Endothelial cell of umbilical vein (primary cell): ENCODE measurements around the gene ALS2. TPM values are rescaled to one million over a fixed set of nuclear protein-coding genes. Genes with fewer than 3 reads are reported as not detected.

Source experiments
- BruUV-seq: library from RNA; stranded (reverse); fragments of 400-500 nt; replicated peaks from 2 replicates; lab custom pipeline; 2021; lab: Mats Ljungman, UMichigan
- CTCF ChIA-PET: fragments of 300-600, 350-600 bp; sonication (Branson Sonifier 250); formaldehyde crosslinking; loops from one replicate; lab custom pipeline; 2021; ENCODE audit warnings: antibody characterized with exemption, inconsistent platforms; lab: Charles Lee
- POLR2A ChIA-PET: fragments of 300-600, 350-600 bp; sonication (Branson Sonifier 250); formaldehyde crosslinking; loops from one replicate; lab custom pipeline; 2021; ENCODE audit warnings: antibody characterized with exemption, inconsistent platforms; lab: Charles Lee
- DNase-seq: peaks from one replicate; pipeline ENCODE4 v3.0.0-alpha.2; 2011; ENCODE audit warnings: low read depth, low spot score
- FAIRE-seq: peaks from 2 replicates; lab custom pipeline; 2011; peaks lifted over from hg19 to GRCh38; lab: Jason Lieb, UNC
- H2AFZ ChIP-seq: 2 replicates; pipeline ENCODE4 v1.6.0; 2012; ENCODE audit warnings: low read depth, low read length, control low read depth, inconsistent platforms
- H3K27ac ChIP-seq: 2 replicates; pipeline ENCODE4 v1.5.1; 2011; ENCODE audit warnings: low read depth, mild to moderate bottlenecking, control low read depth, low read length, moderate library complexity; ENCODE audit not compliant: insufficient read depth
- H3K27me3 ChIP-seq, 2 experiments: 2 replicates each; pipeline versions ENCODE4 v1.6.0 to v1.6.1; 2011; ENCODE audit warnings: low read length in 2 of 2, mixed read lengths in 1 of 2; ENCODE audit not compliant: control insufficient read depth in 2 of 2, insufficient read depth in 2 of 2
- H3K36me3 ChIP-seq, 2 experiments: 2 replicates in 1 of 2; 3 replicates in 1 of 2; pipeline ENCODE4 v1.5.1; 2011; ENCODE audit warnings: low read length in 2 of 2, mild to moderate bottlenecking in 1 of 2, moderate library complexity in 1 of 2; ENCODE audit not compliant: control insufficient read depth in 2 of 2, insufficient read depth in 2 of 2; ENCODE audit errors: extremely low read depth in 1 of 2
- H3K4me1 ChIP-seq: 3 replicates; pipeline ENCODE4 v1.5.1; 2011; ENCODE audit warnings: mild to moderate bottlenecking, low read length; ENCODE audit not compliant: control insufficient read depth, insufficient read depth; ENCODE audit errors: extremely low read depth
- H3K4me2 ChIP-seq: 2 replicates; pipeline ENCODE4 v1.6.1; 2011; ENCODE audit warnings: low read length, control low read depth, mixed read lengths; ENCODE audit not compliant: insufficient read depth
- H3K4me3 ChIP-seq, 3 experiments: fragments of 200-600 bp in 1 of 3; sonication (generic), shearing (Covaris generic) in 1 of 3; replicated peaks in 1 of 3; 2 replicates each; pipeline ENCODE4 v1.5.1; 2011 to 2016; ENCODE audit warnings: control low read depth in 3 of 3, low read length in 3 of 3, mild to moderate bottlenecking in 2 of 3, inconsistent platforms in 1 of 3, low read depth in 1 of 3, moderate library complexity in 1 of 3; ENCODE audit not compliant: insufficient read depth in 1 of 3
- H3K79me2 ChIP-seq: 2 replicates; pipeline ENCODE4 v1.6.0; 2012; ENCODE audit warnings: low read length, inconsistent platforms; ENCODE audit not compliant: control insufficient read depth, insufficient read depth
- H3K9ac ChIP-seq: replicated peaks from 2 replicates; pipeline ENCODE3; 2011; ENCODE audit warnings: low read length, control low read depth; ENCODE audit not compliant: insufficient read depth; ENCODE audit errors: extremely low read depth
- H3K9me1 ChIP-seq: replicated peaks from 3 replicates; pipeline ENCODE4 v1.6.0; 2011; ENCODE audit warnings: mild to moderate bottlenecking, low read length; ENCODE audit not compliant: control insufficient read depth, insufficient read depth; ENCODE audit errors: extremely low read depth
- H3K9me3 ChIP-seq: replicated peaks from 2 replicates; pipeline ENCODE4 v1.5.1; 2012; ENCODE audit warnings: low read length, inconsistent platforms; ENCODE audit not compliant: control insufficient read depth, insufficient read depth
- H4K20me1 ChIP-seq: replicated peaks from 2 replicates; pipeline ENCODE3; 2011; ENCODE audit warnings: mild to moderate bottlenecking, low read length; ENCODE audit not compliant: control insufficient read depth, insufficient read depth; ENCODE audit errors: extremely low read depth
- POLR2A ChIP-seq: IDR thresholded peaks from 2 replicates; pipeline ENCODE4 v1.6.1; 2012; ENCODE audit warnings: low read depth, mild to moderate bottlenecking, control low read depth, low read length
- dilution Hi-C: fragments of 300-500 bp; cut with MboI; formaldehyde crosslinking; loops from one replicate; pipeline ENCODE4 v1.15.0; 2019; ENCODE audit warnings: low sequenced_read_pairs; ENCODE audit not compliant: extremely low pct_ligation_motif_present
- intact Hi-C: fragments of 100-400 bp; cut with micrococcal nuclease; formaldehyde crosslinking; loops from one replicate; pipeline ENCODE4 v1.10.0; 2022
- polyA plus RNA-seq, 4 experiments: library from polyadenylated mRNA; depleted of rRNA in 3 of 4; stranded (reverse) in 3 of 4; unstranded in 1 of 4; fragments of >200 nt; gene quantifications; 2 replicates each; pipeline versions ENCODE4 v1.2.1 to v1.2.3, GENCODE V29; 2011 to 2012; ENCODE audit warnings: missing spikeins in 1 of 4
- total RNA-seq: library from RNA; stranded (reverse); gene quantifications from 2 replicates; pipeline ENCODE4 v1.2.3, GENCODE V29; 2021
- TF ChIP-seq, protein P1 (sequence below): IDR thresholded peaks from 2 replicates; pipeline ENCODE4 v1.6.1; 2011; ENCODE audit not compliant: insufficient read depth, insufficient read length
- TF ChIP-seq, protein P2 (sequence below), 2 donors: IDR thresholded peaks; 1 replicate in 1 of 2; 2 replicates in 1 of 2; pipeline ENCODE4 v1.5.1; 2011; ENCODE audit warnings: low read length in 2 of 2, mild to moderate bottlenecking in 2 of 2, moderate library complexity in 2 of 2, control low read depth in 1 of 2, inconsistent platforms in 1 of 2, low read depth in 1 of 2; ENCODE audit not compliant: insufficient read depth in 1 of 2; ENCODE audit errors: extremely low read depth in 1 of 2

ALS2 gene
- total and polyA plus RNA-seq, 2 donors (not counting 3 experiments of a cell fraction or from before 2014, with no cell fraction given): 13.1 to 36.1 TPM

GRCh38 chr2:201712726-201713125 lies 68.0 kb downstream of the ALS2 start:
- BruUV-seq: no TSS peak
- no peak overlapping the region for H3K4me2 ChIP-seq
- dilution Hi-C loops (no loop called here), intact Hi-C loops (no loop called here)
- no peaks in the 10 kb centered on the region for H3K9me1 ChIP-seq
- TF ChIP-seq POLR2A: no peak
- FAIRE-seq: no peak
- no peaks in the 10 kb centered on the region for H3K79me2 ChIP-seq
- no peak overlapping the region for H2AFZ ChIP-seq
- H3K27me3 ChIP-seq: no peaks in the 10 kb centered on the region
- no peak for DNase-seq
- H3K36me3 ChIP-seq: peaks cover 9 to 10% of the 10 kb centered on the region in 2 experiments
- no peaks in the 10 kb centered on the region for H3K9me3 ChIP-seq
- no peak overlapping the region for H3K4me3 ChIP-seq
- H3K9ac ChIP-seq: no peak overlapping the region
- ChIA-PET POLR2A (no interaction called here), CTCF (interaction anchor here (0.9 to 1.0 kb wide), 2 partner anchors 25 to 58 kb away, joined by 3 read pairs; no protein-coding TSS in a partner anchor)
- H4K20me1 ChIP-seq: no peaks in the 10 kb centered on the region
- H3K27ac ChIP-seq: no peak overlapping the region
- peaks cover 6% of the 10 kb centered on the region for H3K4me1 ChIP-seq

- intact Hi-C loops: no loop called here
- Histone ChIP-seq H3K79me2 (no peaks in the 10 kb centered on the region), H3K4me1 (peaks cover 15% of the 10 kb centered on the region), H2AFZ (no peak overlapping the region), H3K27ac (no peak overlapping the region), H4K20me1 (no peaks in the 10 kb centered on the region), H3K4me2 (no peak overlapping the region), H3K27me3 (no peaks in the 10 kb centered on the region), H3K4me3 (no peak overlapping the region), H3K36me3 (peaks cover 3 to 12% of the 10 kb centered on the region in 2 experiments), H3K9me3 (no peaks in the 10 kb centered on the region), H3K9me1 (no peaks in the 10 kb centered on the region), H3K9ac (no peak overlapping the region)
- TF ChIP-seq, protein P1, sequence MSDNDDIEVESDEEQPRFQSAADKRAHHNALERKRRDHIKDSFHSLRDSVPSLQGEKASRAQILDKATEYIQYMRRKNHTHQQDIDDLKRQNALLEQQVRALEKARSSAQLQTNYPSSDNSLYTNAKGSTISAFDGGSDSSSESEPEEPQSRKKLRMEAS: no peak
- TF ChIP-seq, protein P2, sequence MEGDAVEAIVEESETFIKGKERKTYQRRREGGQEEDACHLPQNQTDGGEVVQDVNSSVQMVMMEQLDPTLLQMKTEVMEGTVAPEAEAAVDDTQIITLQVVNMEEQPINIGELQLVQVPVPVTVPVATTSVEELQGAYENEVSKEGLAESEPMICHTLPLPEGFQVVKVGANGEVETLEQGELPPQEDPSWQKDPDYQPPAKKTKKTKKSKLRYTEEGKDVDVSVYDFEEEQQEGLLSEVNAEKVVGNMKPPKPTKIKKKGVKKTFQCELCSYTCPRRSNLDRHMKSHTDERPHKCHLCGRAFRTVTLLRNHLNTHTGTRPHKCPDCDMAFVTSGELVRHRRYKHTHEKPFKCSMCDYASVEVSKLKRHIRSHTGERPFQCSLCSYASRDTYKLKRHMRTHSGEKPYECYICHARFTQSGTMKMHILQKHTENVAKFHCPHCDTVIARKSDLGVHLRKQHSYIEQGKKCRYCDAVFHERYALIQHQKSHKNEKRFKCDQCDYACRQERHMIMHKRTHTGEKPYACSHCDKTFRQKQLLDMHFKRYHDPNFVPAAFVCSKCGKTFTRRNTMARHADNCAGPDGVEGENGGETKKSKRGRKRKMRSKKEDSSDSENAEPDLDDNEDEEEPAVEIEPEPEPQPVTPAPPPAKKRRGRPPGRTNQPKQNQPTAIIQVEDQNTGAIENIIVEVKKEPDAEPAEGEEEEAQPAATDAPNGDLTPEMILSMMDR (IDR thresholded peaks at IDR 0.05; ENCODE audit: extremely low read depth in 1 of 2, insufficient read depth in 1 of 2, low read depth in 1 of 2, low read length in 2 of 2): no peak
- no peak for FAIRE-seq
- CTCF ChIA-PET: interaction anchor here (0.9 to 4.9 kb wide), 8 partner anchors 8 to 258 kb away, joined by 3 to 32 read pairs (median 4); partner anchors contain the start of genes MPP4, STRADB and TRAK2
- no peak for DNase-seq
- dilution Hi-C loops: no loop called here
- POLR2A ChIA-PET: no interaction called here
- no TSS peak for BruUV-seq
Measured at GRCh38 chr2:201709747-201710146, 71.0 kb downstream of the ALS2 start.
